ENCODE results near the gene PPP1R1C.
"Not testable (repeated sequence)": the region's sequence is repeated elsewhere in the genome, so short reads cannot be mapped to it uniquely, and the experiment has no call there.

The PPP1R1C gene, protein sequence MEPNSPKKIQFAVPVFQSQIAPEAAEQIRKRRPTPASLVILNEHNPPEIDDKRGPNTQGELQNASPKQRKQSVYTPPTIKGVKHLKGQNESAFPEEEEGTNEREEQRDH

DNA sequence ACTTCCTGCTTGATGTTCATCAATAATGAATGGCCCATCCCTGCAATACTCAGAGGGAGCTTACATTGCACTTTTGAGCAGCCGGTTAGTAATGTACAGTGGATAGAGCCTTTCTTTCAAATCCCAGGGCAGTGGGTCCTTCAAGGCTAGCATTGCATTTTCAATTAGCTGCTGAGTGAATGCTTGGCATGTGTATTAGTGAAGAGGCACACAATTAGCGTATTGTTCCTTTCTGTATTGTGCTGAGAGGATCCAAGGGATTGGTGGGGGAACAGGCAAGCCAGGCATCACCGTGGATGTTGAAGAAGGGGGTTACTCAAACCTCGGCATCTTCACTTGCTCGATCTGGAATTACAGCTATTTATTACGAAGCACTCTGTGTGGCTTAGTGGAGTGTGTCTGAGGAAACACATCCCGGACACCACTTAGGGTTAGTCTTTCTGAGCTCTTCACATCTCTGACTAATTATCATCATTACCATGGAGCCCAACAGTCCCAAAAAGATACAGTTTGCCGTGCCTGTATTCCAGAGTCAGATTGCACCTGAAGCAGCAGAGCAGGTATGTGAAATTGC, at the start of gene PPP1R1C:
PPP1R1C (plus strand) TSS at position 222 of the 574 bp plus-strand sequence; CDS start at position 480, 258 bp downstream.
- peak; percentile 72 for DNase-seq (ENCODE audit: low spot score)

DNA sequence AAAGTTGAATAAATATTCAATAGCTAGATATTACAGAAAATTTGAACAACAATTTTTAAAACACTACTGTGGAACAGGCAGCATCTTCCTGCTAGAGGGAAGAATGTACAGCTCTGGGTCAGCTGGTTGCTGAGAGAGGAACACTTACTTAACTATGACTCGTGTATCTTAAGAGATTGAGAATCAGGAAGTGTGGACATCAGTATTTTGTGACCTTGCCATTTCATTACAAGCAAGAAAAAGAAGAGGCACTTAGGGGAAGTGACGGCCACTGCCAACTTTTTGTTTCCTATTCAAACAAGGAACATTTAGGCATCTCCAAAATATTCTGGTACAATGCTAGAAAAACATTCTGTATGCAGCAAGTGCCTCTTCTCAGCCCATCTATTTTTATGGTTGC, 48.2 kb upstream of the PPP1R1C start:
- peak; percentile 56 for DNase-seq (ENCODE audit: low spot score)

GRCh38 chr2:181943411-181944124, 42.1 kb upstream of the PPP1R1C start:
- DNase-seq (ENCODE audit: low spot score): no peak

DNA sequence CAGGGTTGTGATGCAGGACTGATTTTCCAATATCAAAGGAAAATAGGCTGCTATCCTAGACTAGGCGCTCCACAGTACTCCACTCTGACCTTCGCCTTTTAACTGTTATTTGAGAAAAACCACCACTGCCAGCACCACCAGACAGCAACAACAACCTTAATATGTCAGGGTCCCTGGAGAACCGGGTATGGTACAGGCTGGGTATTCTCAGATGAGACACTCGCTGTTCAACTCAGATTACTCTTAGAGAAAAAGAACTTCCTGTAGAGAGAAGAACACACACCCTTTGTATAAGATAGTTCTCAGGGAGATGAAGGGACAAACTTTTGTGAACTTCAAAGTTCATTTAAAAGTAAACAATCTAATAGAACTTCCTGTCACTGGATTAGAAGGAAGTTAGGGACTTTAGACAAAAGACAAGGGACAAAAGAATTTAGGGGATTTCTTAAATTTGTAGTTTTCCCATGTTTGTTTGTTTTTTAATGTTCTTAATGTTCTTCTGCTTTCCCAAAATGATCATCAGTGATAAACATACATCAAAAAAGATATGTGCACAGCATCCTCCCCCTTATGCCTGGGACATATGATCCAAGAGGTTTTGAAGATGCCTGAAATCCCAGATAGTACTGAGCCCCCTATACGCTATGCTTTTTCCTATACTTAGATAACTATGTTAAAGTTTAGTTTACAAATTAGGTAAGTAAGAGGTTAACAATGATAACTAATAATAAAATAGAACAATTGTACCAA, 41.3 kb upstream of the PPP1R1C start:
- DNase-seq (ENCODE audit: low spot score): no peak

- no peak for DNase-seq (ENCODE audit: low spot score)
Measured at GRCh38 chr2:181944914-181945291, 40.8 kb upstream of the PPP1R1C start.

DNA sequence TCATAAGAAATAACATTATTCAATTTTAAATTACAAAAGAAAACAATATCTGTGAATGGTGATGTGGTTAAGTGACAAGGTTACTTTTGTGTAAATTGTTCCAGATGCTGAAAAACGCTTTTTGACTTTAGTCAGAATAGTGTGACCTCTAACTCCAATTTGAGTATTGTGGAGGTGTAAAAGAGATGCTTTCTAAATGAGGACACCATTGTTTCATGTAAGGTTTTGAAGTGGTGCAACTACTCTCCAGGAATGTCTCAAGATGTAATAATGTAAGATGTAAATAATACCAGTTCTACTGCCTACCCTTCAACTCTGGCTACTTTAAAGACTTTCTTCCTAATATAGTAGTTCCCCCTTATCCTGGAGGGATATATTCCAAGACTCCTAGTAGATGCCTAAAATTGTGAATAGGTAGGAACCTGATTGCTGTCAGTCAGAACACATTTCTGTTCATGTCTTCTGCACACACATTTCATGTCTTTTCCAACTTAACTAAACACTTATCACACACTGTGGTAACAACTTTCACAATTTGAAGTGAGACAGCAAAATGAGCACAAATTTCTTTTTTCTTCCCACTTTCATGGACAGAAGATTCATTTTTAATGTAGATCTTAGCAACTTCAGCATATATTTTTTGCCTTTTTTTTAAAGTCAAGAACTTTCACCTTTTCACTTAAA, 39.1 kb upstream of the PPP1R1C start:
- DNase-seq (ENCODE audit: low spot score): no peak

DNA sequence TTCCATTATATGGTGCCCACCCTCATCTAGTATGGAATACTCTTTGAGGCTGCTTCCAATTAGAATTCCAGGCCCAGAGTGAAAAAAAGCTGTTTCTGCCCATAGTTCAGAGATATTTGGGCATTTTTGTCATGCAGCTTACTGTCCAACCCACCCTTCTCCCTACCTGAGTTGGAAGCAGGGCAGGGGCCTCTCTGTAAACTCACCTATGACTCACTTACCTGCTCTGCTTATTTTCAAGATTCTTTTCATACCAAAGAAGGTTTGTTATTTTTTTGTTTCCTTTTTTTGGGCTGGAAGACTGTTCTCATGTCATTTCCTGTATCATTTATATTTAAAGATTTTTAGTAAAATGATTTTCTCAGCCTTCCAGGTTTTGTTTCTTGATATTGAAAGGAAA, 38.4 kb upstream of the PPP1R1C start:
- no peak for DNase-seq (ENCODE audit: low spot score)

DNA sequence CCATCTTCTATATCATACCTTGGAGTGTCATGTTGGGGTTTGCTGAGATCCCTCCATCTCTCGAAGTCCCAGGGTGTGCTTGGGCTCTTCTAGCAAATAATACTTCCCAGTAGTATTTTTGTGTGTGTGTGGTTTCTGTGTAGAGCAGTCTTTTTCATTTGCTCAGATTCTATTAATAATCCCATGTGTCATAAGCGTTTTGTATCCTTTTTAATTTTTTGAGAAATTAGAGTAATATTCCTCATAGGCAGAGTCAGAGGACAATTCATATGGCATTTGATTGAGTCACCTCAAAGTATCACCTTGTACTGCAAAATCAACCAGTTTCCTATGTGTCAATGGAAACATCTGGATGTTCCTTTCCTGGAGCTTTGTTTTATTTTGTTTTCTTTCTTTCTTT, 37.4 kb upstream of the PPP1R1C start:
- no peak for DNase-seq (ENCODE audit: low spot score)

- DNase-seq (ENCODE audit: low spot score): no peak
Measured at GRCh38 chr2:181949047-181949446, 36.6 kb upstream of the PPP1R1C start.

- no peak for DNase-seq (ENCODE audit: low spot score)
Measured at GRCh38 chr2:181952404-181953226, 33.0 kb upstream of the PPP1R1C start.

- peak; percentile 35 for DNase-seq (ENCODE audit: low spot score)
Measured at GRCh38 chr2:181953881-181954537, 31.6 kb upstream of the PPP1R1C start.

- no peak for DNase-seq (ENCODE audit: low spot score)
Measured at GRCh38 chr2:181954538-181954883, 31.1 kb upstream of the PPP1R1C start.

GRCh38 chr2:181955010-181955409, 30.6 kb upstream of the PPP1R1C start:
- DNase-seq (ENCODE audit: low spot score): no peak

- not testable (repeated sequence) for DNase-seq (ENCODE audit: low spot score)
Measured at GRCh38 chr2:181955866-181956265, 29.8 kb upstream of the PPP1R1C start.

- no peak for DNase-seq (ENCODE audit: low spot score)
Measured at GRCh38 chr2:181957668-181958067, 28.0 kb upstream of the PPP1R1C start.

- DNase-seq (ENCODE audit: low spot score): no peak
Measured at GRCh38 chr2:181958726-181959125, 26.9 kb upstream of the PPP1R1C start.

DNA sequence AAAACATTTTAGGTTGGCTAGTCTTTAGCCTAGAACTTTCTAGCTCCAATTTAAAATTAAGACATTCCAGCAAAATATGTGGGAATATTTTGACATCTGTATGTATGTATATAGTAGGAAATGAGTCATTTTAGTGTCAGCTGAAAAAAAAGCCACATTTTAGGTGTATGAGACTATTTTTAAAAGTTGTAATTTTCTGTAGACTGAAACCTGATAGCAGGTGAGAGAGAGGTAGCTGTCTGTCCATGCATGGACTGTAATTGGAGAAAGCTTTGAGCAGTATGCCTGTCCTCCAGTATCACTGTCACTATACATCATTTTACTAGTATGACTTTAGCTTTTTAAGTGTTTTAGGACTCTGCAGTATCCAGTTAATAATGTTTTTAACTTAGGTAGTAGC, 26.1 kb upstream of the PPP1R1C start:
- DNase-seq (ENCODE audit: low spot score): no peak

DNA sequence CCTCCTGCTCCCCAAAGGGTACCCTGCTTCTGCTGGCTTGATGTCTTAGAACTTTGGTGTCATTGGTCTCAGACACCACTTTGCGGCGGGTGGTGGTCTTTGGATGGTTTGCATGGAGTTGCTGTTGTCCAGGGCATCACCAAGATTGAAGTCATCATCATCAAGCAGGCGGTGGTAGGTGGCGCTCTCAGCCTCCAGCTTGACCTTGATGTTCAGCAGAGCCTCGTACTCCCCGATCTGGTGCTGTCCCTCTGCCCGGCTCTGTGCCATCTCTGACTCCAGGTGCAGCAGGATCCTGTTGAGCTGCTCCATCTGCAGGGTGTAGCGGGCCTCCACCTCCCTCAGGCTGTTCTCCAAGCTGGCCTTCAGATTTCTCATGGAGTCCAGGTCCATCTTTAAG, 24.5 kb upstream of the PPP1R1C start:
- not testable (repeated sequence) for DNase-seq (ENCODE audit: low spot score)

GRCh38 chr2:181962142-181962541, 23.5 kb upstream of the PPP1R1C start:
- no peak for DNase-seq (ENCODE audit: low spot score)

DNA sequence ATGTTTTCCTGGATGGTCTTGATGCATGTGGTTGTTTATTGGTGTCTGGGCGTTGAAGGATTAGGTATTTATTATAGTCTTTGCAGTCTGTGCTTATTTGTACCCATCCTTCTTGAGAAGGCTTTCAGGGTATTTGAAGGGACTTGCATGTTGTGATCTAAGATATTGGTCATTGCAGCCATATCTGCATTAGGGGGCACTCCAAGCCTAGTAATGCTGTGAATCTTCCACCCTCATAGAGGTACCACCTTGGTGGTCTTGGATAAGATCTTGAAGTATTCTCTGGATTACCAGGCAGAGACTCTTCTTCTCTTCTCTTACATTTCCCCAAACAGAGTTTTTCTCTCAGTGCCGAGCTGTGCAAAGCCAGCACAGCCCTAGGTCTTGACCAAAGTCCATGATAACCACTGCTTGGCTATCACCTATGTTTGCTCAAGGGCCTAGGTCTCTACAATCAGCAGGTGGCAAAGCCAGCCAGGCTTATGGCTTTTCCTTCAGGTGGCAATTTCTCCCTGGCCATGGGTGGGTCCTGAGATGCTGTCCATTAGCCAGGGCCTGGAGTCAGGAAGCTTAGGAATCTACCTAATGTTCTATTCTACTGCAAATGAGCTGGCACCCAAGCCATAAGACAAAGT, 15.4 kb upstream of the PPP1R1C start:
- no peak for DNase-seq (ENCODE audit: low spot score)

DNA sequence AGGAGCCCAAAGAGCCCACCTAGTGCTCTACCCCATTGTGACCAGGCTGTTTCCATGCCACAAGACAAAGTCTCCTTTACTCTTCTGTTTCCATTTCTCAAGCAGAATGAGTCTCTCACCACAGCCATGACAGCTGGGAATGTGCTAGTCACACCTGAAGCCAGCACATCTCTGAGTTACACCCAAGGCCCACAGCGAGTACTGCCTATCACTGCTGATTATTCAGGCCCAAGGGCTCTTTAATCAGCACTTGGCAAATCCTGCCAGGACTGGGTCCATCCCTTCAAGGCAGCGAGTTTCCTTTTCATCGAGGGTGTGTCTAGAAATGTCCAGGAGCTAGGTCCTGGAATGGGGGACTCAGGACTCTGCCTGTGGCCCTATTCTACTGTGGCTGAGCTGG, 14.6 kb upstream of the PPP1R1C start:
- no peak for DNase-seq (ENCODE audit: low spot score)
